PC-3 (cell line): ENCODE results near the gene TATDN3. TPM values are rescaled to one million over a fixed set of nuclear protein-coding genes. Genes with fewer than 3 reads are reported as not detected.

Source experiments
- ATAC-seq: fragments of 200-7000 bp; cut with Tn5 transposase; 2 replicates; pipeline ENCODE4 v1.9.1; 2020; ENCODE audit warnings: mild to moderate bottlenecking, moderate library complexity
- BruUV-seq: library from RNA; stranded (reverse); fragments of 400-500 nt; replicated peaks from 2 replicates; lab custom pipeline; 2021; lab: Mats Ljungman, UMichigan
- CTCF ChIA-PET: fragments of 300-600 bp; sonication (Branson Sonifier 250); formaldehyde crosslinking; loops from one replicate; lab custom pipeline; 2022; ENCODE audit warnings: antibody characterized with exemption; lab: Charles Lee
- POLR2A ChIA-PET: fragments of 300-600 bp; sonication (Branson Sonifier 250); formaldehyde crosslinking; loops from one replicate; lab custom pipeline; 2022; ENCODE audit warnings: antibody characterized with exemption; ENCODE audit not compliant: unreplicated experiment; lab: Charles Lee
- DNase-seq: peaks from one replicate; pipeline ENCODE4 v3.0.0-alpha.2; 2015
- H2AFZ ChIP-seq: fragments of 300-600 bp; sonication (generic); 2 replicates; pipeline ENCODE4 v1.6.0; 2016; ENCODE audit warnings: antibody characterized with exemption, low read length
- H3F3A ChIP-seq: fragments of 300-600 bp; sonication (generic); one replicate; pipeline ENCODE4 v1.6.0; 2017; ENCODE audit warnings: antibody characterized with exemption, low read length, control low read depth, mild to moderate bottlenecking; ENCODE audit not compliant: unreplicated experiment
- H3K27ac ChIP-seq: fragments of 300-600 bp; sonication (generic); 2 replicates; pipeline ENCODE4 v1.5.1; 2016; ENCODE audit warnings: mild to moderate bottlenecking, low read length
- H3K27me3 ChIP-seq: fragments of 300-600 bp; sonication (generic); 2 replicates; pipeline ENCODE4 v1.6.1; 2016; ENCODE audit warnings: low read length, mixed read lengths
- H3K36me3 ChIP-seq: fragments of 300-600 bp; sonication (generic); 2 replicates; pipeline ENCODE4 v1.6.1; 2016; ENCODE audit warnings: low read depth, mixed run types, low read length, mixed read lengths
- H3K4me1 ChIP-seq: fragments of 300-600 bp; sonication (generic); 2 replicates; pipeline ENCODE4 v1.5.1; 2016; ENCODE audit warnings: low read length; ENCODE audit not compliant: insufficient read depth
- H3K4me2 ChIP-seq: fragments of 300-600 bp; sonication (generic); 2 replicates; pipeline ENCODE4 v1.6.0; 2016; ENCODE audit warnings: low read length
- H3K4me3 ChIP-seq: fragments of 300-600 bp; sonication (generic); 2 replicates; pipeline ENCODE4 v1.5.1; 2016; ENCODE audit warnings: mild to moderate bottlenecking, low read length, mixed read lengths
- H3K79me2 ChIP-seq: fragments of 300-600 bp; sonication (generic); 2 replicates; pipeline ENCODE4 v1.6.1; 2017; ENCODE audit warnings: low read length, mixed read lengths
- H3K9ac ChIP-seq: fragments of 300-600 bp; sonication (generic); 2 replicates; pipeline ENCODE4 v1.6.0; 2016; ENCODE audit warnings: mild to moderate bottlenecking, low read length
- H3K9me2 ChIP-seq: fragments of 300-600 bp; sonication (generic); replicated peaks from 2 replicates; pipeline ENCODE4 v1.6.1; 2016; ENCODE audit warnings: mixed run types, low read length, mixed read lengths
- H3K9me3 ChIP-seq: fragments of 300-600 bp; sonication (generic); 2 replicates; pipeline ENCODE4 v1.6.1; 2016; ENCODE audit warnings: low read length, mixed read lengths
- H4K20me1 ChIP-seq: fragments of 300-600 bp; sonication (generic); 2 replicates; pipeline ENCODE4 v1.6.1; 2016; ENCODE audit warnings: low read length, mixed read lengths
- CTCF ChIP-seq: fragments of 300-600 bp; sonication (generic); conservative IDR thresholded peaks from 2 replicates; pipeline ENCODE4 v1.5.1; 2017; ENCODE audit warnings: antibody characterized with exemption, low read depth, mild to moderate bottlenecking, low read length
- EZH2 ChIP-seq: fragments of 300-600 bp; sonication (generic); IDR thresholded peaks from one replicate; pipeline ENCODE4 v1.6.1; 2017; ENCODE audit warnings: antibody characterized with exemption, mild to moderate bottlenecking, low read length; ENCODE audit not compliant: unreplicated experiment
- EZH2phosphoT487 ChIP-seq: fragments of 300-600 bp; sonication (generic); IDR thresholded peaks from 2 replicates; pipeline ENCODE4 v1.6.1; 2018; ENCODE audit warnings: mild to moderate bottlenecking, antibody characterized with exemption, low read length, borderline replicate concordance
- intact Hi-C: fragments of 100-400 bp; cut with micrococcal nuclease; formaldehyde crosslinking; loops from 2 replicates; pipeline ENCODE4 v1.9.0; 2023
- total RNA-seq: library from RNA; depleted of rRNA; stranded (reverse); fragments of >200 nt; gene quantifications from 2 replicates; pipeline ENCODE4 v1.2.3, GENCODE V29; 2014

TATDN3 gene
- total RNA-seq, 1 experiment from 2014 or later, result 12.7 TPM

GRCh38 chr1:212752934-212753497, 38.7 kb upstream of the TATDN3 start:
- Histone ChIP-seq H3F3A (no peaks in the 10 kb centered on the region), H2AFZ (no peak overlapping the region), H3K4me1 (no peaks in the 10 kb centered on the region), H3K4me2 (no peak overlapping the region), H3K27ac (no peak overlapping the region), H4K20me1 (no peaks in the 10 kb centered on the region), H3K36me3 (no peaks in the 10 kb centered on the region), H3K9me3 (no peaks in the 10 kb centered on the region), H3K4me3 (no peak overlapping the region), H3K79me2 (no peaks in the 10 kb centered on the region), H3K9me2 (no peaks in the 10 kb centered on the region), H3K9ac (no peak overlapping the region), H3K27me3 (no peaks in the 10 kb centered on the region)
- intact Hi-C loops, result no loop called here
- POLR2A ChIA-PET, result no interaction called here
- no peak for DNase-seq
- no peak for ATAC-seq
- CTCF ChIA-PET, result no interaction called here
- TF ChIP-seq EZH2, result no peak
- TF ChIP-seq CTCF, result no peak
- TF ChIP-seq EZH2phosphoT487, result no peak
- no TSS peak for BruUV-seq

GRCh38 chr1:212753749-212754148, 37.9 kb upstream of the TATDN3 start:
- H3K9ac ChIP-seq, result no peak overlapping the region
- DNase-seq (no peak), ATAC-seq (no peak)
- ChIA-PET CTCF (no interaction called here), POLR2A (no interaction called here)
- no peaks in the 10 kb centered on the region for H3F3A ChIP-seq
- no peaks in the 10 kb centered on the region for H3K4me1 ChIP-seq
- no peak overlapping the region for H3K4me3 ChIP-seq
- H3K9me3 ChIP-seq, result no peaks in the 10 kb centered on the region
- H3K27me3 ChIP-seq, result no peaks in the 10 kb centered on the region
- no peaks in the 10 kb centered on the region for H3K79me2 ChIP-seq
- TF ChIP-seq EZH2, result no peak
- no peak overlapping the region for H2AFZ ChIP-seq
- H3K27ac ChIP-seq, result no peak overlapping the region
- no peaks in the 10 kb centered on the region for H3K9me2 ChIP-seq
- intact Hi-C loops, result no loop called here
- no peaks in the 10 kb centered on the region for H4K20me1 ChIP-seq
- H3K4me2 ChIP-seq, result no peak overlapping the region
- BruUV-seq, result no TSS peak
- no peaks in the 10 kb centered on the region for H3K36me3 ChIP-seq

- BruUV-seq, result no TSS peak
- Histone ChIP-seq H3K4me3 (no peak overlapping the region), H3F3A (no peaks in the 10 kb centered on the region), H3K27ac (no peak overlapping the region), H3K4me1 (no peaks in the 10 kb centered on the region), H2AFZ (no peak overlapping the region), H3K9me2 (no peaks in the 10 kb centered on the region), H3K27me3 (no peaks in the 10 kb centered on the region), H3K79me2 (no peaks in the 10 kb centered on the region), H3K9ac (no peak overlapping the region), H3K9me3 (no peaks in the 10 kb centered on the region), H3K4me2 (no peak overlapping the region), H3K36me3 (no peaks in the 10 kb centered on the region), H4K20me1 (0 out of 2 replicates have a peak, but pooled peaks cover 2% of the 10 kb centered on the region)
- TF ChIP-seq EZH2 (no peak), CTCF (no peak), EZH2phosphoT487 (no peak)
- DNase-seq, result no peak
- intact Hi-C loops, result no loop called here
- ChIA-PET CTCF (no interaction called here), POLR2A (no interaction called here)
- no peak for ATAC-seq
Measured at GRCh38 chr1:212754193-212754592, 37.5 kb upstream of the TATDN3 start.
